Measurements from ENCODE around the gene DDX5.

GRCh38 chr17:64537488-64537887 is 31.4 kb upstream of the DDX5 start:
- TF ChIP-seq POLR2AphosphoS5 (IDR thresholded peaks at IDR 0.05; ENCODE audit: low read depth, low read length) (no peak), CTCF (IDR thresholded peaks at IDR 0.05) (no peak), SIN3A (IDR thresholded peaks at IDR 0.05; ENCODE audit: borderline replicate concordance, insufficient read depth, low read depth, low read length) (no peak), REST (IDR thresholded peaks at IDR 0.05; ENCODE audit: insufficient read depth in 1 of 2, low read depth in 2 of 2, low read length in 1 of 2) (no peak)
